GM12878 (cell line): Measurements from ENCODE around the gene VASH2. TPM values are rescaled to one million over a fixed set of nuclear protein-coding genes. Genes with fewer than 3 reads are reported as not detected.

Experiments
- BCL3 ChIP-seq: IDR thresholded peaks from 2 replicates; pipeline ENCODE4 v1.6.1; 2011; ENCODE audit warnings: borderline replicate concordance, low read depth, mild to moderate bottlenecking, moderate library complexity, low read length; ENCODE audit not compliant: insufficient read depth, poor library complexity, severe bottlenecking
- CEBPB ChIP-seq, 2 experiments: fragments of 150-350 bp in 1 of 2; IDR thresholded peaks; 2 replicates each; pipeline ENCODE4 v1.6.1; 2012 to 2014; ENCODE audit warnings: low read depth in 2 of 2, low read length in 2 of 2, borderline replicate concordance in 1 of 2, inconsistent platforms in 1 of 2
- CHD4 ChIP-seq: fragments of 200-600 bp; sonication (generic); IDR thresholded peaks from 2 replicates; pipeline ENCODE4 v1.6.1; 2016; ENCODE audit warnings: mild to moderate bottlenecking
- DPF2 ChIP-seq: fragments of 450-650 bp; IDR thresholded peaks from 2 replicates; pipeline ENCODE4 v1.6.1; 2017; ENCODE audit warnings: mild to moderate bottlenecking
- EED ChIP-seq: sonication (generic); IDR thresholded peaks from 2 replicates; pipeline ENCODE4 v1.6.1; 2016; ENCODE audit warnings: antibody characterized with exemption, low read depth
- EZH2 ChIP-seq: IDR thresholded peaks from 2 replicates; pipeline ENCODE4 v1.6.1; 2012; ENCODE audit warnings: low read depth, mild to moderate bottlenecking, control low read depth, inconsistent platforms, low read length, borderline replicate concordance; ENCODE audit not compliant: control insufficient read depth
- GATAD2B ChIP-seq: fragments of 450-650 bp; conservative IDR thresholded peaks from 2 replicates; pipeline ENCODE4 v1.6.1; 2017; ENCODE audit warnings: low read depth, mild to moderate bottlenecking, moderate library complexity
- IKZF1 ChIP-seq: fragments of 450-650 bp; conservative IDR thresholded peaks from 2 replicates; pipeline ENCODE4 v1.6.1; 2017; ENCODE audit warnings: antibody characterized with exemption, mild to moderate bottlenecking
- IKZF2 ChIP-seq, 2 experiments: fragments of 450-650 bp; IDR thresholded peaks; 2 replicates each; pipeline ENCODE4 v1.6.1; 2017; ENCODE audit warnings: mild to moderate bottlenecking in 2 of 2, moderate library complexity in 2 of 2
- JUND ChIP-seq: IDR thresholded peaks from 2 replicates; pipeline ENCODE4 v1.6.1; 2012; ENCODE audit warnings: low read depth, mild to moderate bottlenecking, low read length, improper control_type of control experiment, moderate library complexity
- MEF2B ChIP-seq: fragments of 450-650 bp; IDR thresholded peaks from 2 replicates; pipeline ENCODE4 v1.6.1; 2018; ENCODE audit warnings: mild to moderate bottlenecking, moderate library complexity; ENCODE audit not compliant: partially characterized antibody, poor library complexity, severe bottlenecking
- MYC ChIP-seq: IDR thresholded peaks from 2 replicates; pipeline ENCODE4 v1.6.1; 2011; ENCODE audit warnings: mild to moderate bottlenecking, low read length, moderate library complexity, inconsistent platforms; ENCODE audit not compliant: insufficient read depth, insufficient replicate concordance, insufficient read length, severe bottlenecking
- NKRF ChIP-seq: fragments of 450-650 bp; conservative IDR thresholded peaks from 2 replicates; pipeline ENCODE4 v1.6.1; 2017; ENCODE audit warnings: mild to moderate bottlenecking, moderate library complexity
- NR2F1 ChIP-seq: fragments of 450-650 bp; conservative IDR thresholded peaks from 2 replicates; pipeline ENCODE4 v1.6.1; 2017; ENCODE audit warnings: mild to moderate bottlenecking
- PAX8 ChIP-seq: fragments of 450-650 bp; IDR thresholded peaks from 2 replicates; pipeline ENCODE4 v1.6.1; 2017; ENCODE audit warnings: mild to moderate bottlenecking, moderate library complexity
- PKNOX1 ChIP-seq: fragments of 450-650 bp; IDR thresholded peaks from 2 replicates; pipeline ENCODE4 v1.6.1; 2016; ENCODE audit warnings: mild to moderate bottlenecking
- POLR2AphosphoS5 ChIP-seq: IDR thresholded peaks from 2 replicates; pipeline ENCODE4 v1.6.1; 2011; ENCODE audit warnings: mild to moderate bottlenecking, low read length, inconsistent platforms
- RAD51 ChIP-seq: fragments of 450-650 bp; IDR thresholded peaks from 2 replicates; pipeline ENCODE4 v1.6.1; 2016; ENCODE audit warnings: moderate library complexity, mild to moderate bottlenecking, inconsistent platforms
- STAT1 ChIP-seq: fragments of 450-650 bp; conservative IDR thresholded peaks from 2 replicates; pipeline ENCODE4 v1.6.1; 2014; ENCODE audit warnings: antibody characterized with exemption, mild to moderate bottlenecking
- TAF1 ChIP-seq: IDR thresholded peaks from 2 replicates; pipeline ENCODE4 v1.6.1; 2011; ENCODE audit warnings: mild to moderate bottlenecking, low read depth, low read length, borderline replicate concordance
- YBX1 ChIP-seq: fragments of 450-650 bp; IDR thresholded peaks from 2 replicates; pipeline ENCODE4 v1.6.1; 2016; ENCODE audit warnings: antibody characterized with exemption
- polyA plus RNA-seq, 11 experiments: library from polyadenylated mRNA; depleted of rRNA in 4 of 11; unstranded in 6 of 11; stranded (reverse) in 5 of 11; fragments of >200 nt; fragmentation: Nextera tagmentation in 4 of 11; fragmentation: Illumina TruSeq in 1 of 11; extraction: Ambion mirVana in 4 of 11; extraction: Trizol in 1 of 11; gene quantifications; 1 replicate in 1 of 11; 2 replicates in 10 of 11; pipeline versions ENCODE4 v1.2.1 to v1.2.3, GENCODE V29; 2011 to 2016; ENCODE audit warnings: inconsistent platforms in 2 of 11, missing spikeins in 2 of 11, low read depth in 1 of 11
- total RNA-seq, 4 experiments: library from RNA; depleted of rRNA in 3 of 4; stranded (reverse); fragments of >200 nt in 3 of 4; fragmentation: Illumina TruSeq in 1 of 4; extraction: Trizol in 1 of 4; gene quantifications; 2 replicates each; pipeline versions ENCODE4 v1.2.1 to v1.2.3, GENCODE V29; 2013 to 2021
- TF ChIP-seq, protein P1 (sequence below): fragments of 450-650 bp; IDR thresholded peaks from 2 replicates; pipeline ENCODE4 v1.6.1; 2016; ENCODE audit warnings: mild to moderate bottlenecking
- TF ChIP-seq, protein P2 (sequence below): fragments of 450-650 bp; IDR thresholded peaks from 2 replicates; pipeline ENCODE4 v1.6.1; 2017; ENCODE audit warnings: mild to moderate bottlenecking, low read depth, inconsistent platforms; ENCODE audit not compliant: poor library complexity, severe bottlenecking

Gene VASH2
- total and polyA plus RNA-seq, 10 of the 15 experiments (the other 5 are each of a cell fraction or from before 2014, with no cell fraction given), result 5.4 to 29.7 (median 21.7) TPM

DNA sequence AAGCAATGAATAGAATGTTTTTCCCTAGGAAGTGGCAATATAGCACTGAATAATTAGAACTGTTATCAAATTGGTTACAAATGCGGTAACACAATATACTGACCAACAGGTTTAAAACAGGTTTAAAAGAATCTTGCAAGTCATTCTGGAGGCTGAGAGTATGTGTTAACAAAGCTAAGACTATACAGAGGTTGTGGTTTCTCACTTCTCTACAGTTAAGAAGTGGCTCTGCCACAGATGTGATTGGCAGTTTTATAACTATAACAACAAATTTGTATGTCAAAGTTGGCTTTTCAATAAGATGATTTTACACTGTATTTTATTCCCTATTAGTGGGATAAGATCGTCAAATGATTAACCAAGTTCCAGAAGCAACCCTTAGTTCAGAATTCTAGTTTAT lies 58.2 kb downstream of the VASH2 start (continued):
- TF ChIP-seq, protein P1, sequence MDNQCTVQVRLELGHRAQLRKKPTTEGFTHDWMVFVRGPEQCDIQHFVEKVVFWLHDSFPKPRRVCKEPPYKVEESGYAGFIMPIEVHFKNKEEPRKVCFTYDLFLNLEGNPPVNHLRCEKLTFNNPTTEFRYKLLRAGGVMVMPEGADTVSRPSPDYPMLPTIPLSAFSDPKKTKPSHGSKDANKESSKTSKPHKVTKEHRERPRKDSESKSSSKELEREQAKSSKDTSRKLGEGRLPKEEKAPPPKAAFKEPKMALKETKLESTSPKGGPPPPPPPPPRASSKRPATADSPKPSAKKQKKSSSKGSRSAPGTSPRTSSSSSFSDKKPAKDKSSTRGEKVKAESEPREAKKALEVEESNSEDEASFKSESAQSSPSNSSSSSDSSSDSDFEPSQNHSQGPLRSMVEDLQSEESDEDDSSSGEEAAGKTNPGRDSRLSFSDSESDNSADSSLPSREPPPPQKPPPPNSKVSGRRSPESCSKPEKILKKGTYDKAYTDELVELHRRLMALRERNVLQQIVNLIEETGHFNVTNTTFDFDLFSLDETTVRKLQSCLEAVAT, result 0 out of 2 replicates have a peak, but pooled peaks have one; percentile 36
- TF ChIP-seq GATAD2B (no peak), MYC (no peak), DPF2 (no peak; the same call in 1 of the 2 replicates), EZH2 (no peak), IKZF2 (IDR thresholded peaks at IDR 0.05) (peak in 1 of 2 experiments; percentile 14; a peak in 1 of 4 replicates), CEBPB (IDR thresholded peaks at IDR 0.05; ENCODE audit: borderline replicate concordance in 1 of 2, low read depth in 2 of 2, low read length in 2 of 2) (no peak), YBX1 (no peak), MEF2B (no peak), NKRF (no peak), TAF1 (no peak), STAT1 (no peak), CHD4 (no peak), PKNOX1 (peak; percentile 92), RAD51 (no peak), JUND (no peak), PAX8 (no peak), BCL3 (no peak), POLR2AphosphoS5 (no peak), IKZF1 (peak; percentile 7; the same call in 1 of the 2 replicates), EED (no peak), NR2F1 (no peak)
- TF ChIP-seq, protein P2, sequence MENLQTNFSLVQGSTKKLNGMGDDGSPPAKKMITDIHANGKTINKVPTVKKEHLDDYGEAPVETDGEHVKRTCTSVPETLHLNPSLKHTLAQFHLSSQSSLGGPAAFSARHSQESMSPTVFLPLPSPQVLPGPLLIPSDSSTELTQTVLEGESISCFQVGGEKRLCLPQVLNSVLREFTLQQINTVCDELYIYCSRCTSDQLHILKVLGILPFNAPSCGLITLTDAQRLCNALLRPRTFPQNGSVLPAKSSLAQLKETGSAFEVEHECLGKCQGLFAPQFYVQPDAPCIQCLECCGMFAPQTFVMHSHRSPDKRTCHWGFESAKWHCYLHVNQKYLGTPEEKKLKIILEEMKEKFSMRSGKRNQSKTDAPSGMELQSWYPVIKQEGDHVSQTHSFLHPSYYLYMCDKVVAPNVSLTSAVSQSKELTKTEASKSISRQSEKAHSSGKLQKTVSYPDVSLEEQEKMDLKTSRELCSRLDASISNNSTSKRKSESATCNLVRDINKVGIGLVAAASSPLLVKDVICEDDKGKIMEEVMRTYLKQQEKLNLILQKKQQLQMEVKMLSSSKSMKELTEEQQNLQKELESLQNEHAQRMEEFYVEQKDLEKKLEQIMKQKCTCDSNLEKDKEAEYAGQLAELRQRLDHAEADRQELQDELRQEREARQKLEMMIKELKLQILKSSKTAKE, result no peak
- TF ChIP-seq, all 136 proteins: peak for 10
